HG02973 (cell line): Measurements from ENCODE around the gene ARPIN.
"Not testable (repeated sequence)": the region's sequence is repeated elsewhere in the genome, so short reads cannot be mapped to it uniquely, and the experiment has no call there.

ENCODE experiments used
- ATAC-seq: cut with Tn5 transposase; IDR thresholded peaks from one replicate; pipeline ENCODE4 v1.9.1; 2021; ENCODE audit warnings: moderate library complexity; ENCODE audit not compliant: unreplicated experiment

Gene ARPIN

DNA sequence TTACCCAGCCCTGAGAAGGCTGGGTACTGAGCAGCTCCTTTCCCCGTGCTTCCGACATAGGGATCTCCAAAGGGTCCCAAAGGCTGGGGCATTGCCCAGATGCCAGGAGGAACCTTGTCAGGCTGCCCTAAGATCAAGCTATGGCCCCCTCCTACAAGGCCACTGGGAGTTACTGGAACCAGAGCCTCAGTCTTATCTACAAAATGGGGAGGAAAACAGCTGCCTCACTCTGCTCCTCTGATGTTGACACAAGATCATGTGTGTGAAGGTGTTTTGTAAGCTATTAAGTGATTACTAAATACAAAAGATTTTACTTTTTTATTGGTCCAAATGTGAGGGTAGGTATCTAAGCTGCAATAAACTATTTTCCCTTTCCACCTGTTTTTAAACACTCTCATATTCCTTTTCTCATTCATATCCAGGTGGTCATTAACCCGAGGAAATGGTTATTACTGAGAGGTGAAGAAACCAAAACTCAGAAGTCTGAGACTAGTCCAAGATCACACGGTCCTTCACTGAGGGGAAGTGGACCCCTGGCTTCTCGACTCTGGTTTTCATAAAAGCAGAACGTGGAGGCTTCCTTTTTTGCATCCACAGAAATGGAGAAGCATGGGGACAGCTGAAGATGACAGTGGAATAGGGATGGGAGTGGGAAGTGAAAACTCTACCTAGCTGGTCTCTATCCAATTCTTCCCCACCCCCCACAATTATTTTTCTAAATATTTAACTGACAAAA lies 1.7 kb downstream of the ARPIN start:
- ATAC-seq, result no peak

DNA sequence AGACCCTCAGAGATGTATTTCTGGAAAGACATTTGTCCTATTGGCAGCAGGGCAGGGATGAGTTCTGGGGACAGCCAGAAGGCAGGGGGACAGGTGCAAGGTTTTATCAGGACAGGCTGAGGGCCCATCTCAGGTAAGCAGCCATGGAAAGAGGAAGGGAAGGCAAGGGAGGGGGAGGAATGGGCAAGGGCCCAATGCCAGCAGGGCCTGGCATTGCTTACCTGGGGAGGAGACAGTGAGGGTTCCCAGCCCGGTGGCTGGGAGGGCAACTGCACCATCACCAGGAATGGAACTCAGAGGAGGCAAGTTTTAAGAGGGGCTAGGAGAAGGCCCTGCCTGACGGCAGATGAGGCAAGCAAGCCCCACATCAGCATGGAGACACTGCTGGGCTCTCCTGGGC lies 3.1 kb downstream of the ARPIN start:
- ATAC-seq, result no peak

DNA sequence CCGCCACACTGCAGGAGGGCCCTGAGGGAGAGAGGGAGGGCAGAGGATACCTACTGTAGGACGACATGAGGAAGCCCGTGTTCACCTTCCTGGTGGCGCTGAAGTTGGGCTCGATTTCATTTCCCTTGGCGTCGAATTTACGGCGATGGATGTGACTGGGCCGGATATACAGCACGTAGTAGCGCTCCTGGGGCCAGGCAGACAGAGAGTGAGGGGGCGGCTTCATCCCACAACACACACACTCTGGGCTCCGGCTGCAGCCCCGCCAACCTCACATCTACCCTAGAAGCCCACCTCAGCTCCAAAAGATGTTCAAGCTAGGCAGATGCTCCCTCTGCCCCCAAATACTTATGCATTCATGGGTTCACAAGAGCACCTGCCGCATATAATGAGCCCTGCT lies 4.5 kb downstream of the ARPIN start:
- ATAC-seq, result no peak

DNA sequence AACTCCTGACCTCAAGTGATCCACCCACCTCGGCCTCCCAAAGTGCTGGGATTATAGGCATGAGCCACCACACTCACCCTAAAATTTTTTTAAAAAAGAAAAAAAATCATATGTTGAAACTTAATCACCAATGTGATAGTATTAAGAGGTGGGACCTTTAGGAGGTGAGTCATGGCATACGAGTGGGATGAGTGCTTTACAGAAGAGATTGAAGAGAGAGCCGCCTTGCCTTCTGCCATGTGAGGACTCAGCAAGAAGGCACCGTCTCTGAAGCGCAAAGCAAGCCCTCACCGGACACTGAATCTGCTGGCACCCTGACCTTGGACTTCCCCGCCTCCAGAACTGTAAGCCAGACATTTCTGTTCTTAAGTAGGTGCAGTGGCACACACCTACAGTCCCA lies 5.5 kb downstream of the ARPIN start:
- ATAC-seq, result no peak

DNA sequence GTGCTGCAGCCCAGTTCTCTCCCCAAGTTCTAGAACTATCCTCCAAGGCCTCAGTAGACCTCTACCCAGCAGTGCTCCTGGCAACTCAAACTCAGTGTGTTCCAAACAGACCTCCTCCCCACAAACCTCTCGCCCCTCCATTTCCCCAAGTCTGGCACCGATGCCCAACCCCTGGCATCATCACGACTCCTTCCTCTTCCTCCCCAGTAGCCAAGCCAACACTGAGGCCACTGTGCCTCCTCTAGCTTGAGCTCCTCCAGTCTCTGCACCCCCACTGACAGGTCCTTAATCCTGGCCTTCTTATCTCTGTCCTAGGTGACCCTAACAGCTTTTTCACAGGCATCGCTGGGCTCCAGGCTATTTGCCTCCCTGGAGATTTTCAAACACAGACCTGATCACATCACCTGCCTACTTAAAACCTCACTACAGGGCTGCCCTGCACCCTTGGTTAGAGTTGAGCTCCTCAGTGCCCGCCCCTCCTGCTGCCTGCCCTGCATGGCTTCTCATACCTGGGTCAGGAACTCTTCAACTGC lies 6.8 kb downstream of the ARPIN start:
- ATAC-seq, result no peak

DNA sequence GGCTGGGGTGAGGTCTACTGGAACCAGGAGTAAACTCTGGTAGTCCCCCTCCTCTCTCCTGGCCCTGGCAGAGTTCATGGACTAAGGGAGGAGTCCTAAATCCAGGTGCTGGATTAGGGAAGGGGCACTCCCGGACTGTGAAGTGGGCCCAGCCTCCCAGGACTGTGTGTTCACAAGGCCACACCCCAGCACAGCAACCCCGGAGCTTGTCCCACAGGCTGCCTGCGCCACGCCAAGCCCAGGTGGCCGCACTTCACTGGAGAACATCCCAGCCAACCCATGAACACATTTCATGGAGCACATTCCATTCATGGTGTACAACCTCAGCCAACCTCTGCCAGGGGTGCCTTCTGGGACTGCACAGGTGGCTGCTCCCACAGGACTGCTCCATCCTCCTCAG lies 8.2 kb downstream of the ARPIN start:
- ATAC-seq, result no peak

DNA sequence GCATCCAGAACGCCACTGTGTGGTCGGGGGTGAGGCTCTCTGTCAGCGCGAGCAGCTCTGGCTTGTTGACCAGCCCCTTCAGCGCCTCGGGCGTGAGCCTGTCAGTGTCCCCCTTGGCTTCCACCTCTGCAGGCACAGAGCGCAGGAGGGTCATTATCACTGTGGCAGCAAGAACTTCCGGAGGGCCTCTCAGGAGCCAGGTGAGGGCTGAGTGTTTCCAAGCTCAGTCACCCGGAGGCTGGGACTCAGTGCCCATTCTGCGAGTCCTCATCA lies 9.0 kb downstream of the ARPIN start:
- ATAC-seq, result no peak

DNA sequence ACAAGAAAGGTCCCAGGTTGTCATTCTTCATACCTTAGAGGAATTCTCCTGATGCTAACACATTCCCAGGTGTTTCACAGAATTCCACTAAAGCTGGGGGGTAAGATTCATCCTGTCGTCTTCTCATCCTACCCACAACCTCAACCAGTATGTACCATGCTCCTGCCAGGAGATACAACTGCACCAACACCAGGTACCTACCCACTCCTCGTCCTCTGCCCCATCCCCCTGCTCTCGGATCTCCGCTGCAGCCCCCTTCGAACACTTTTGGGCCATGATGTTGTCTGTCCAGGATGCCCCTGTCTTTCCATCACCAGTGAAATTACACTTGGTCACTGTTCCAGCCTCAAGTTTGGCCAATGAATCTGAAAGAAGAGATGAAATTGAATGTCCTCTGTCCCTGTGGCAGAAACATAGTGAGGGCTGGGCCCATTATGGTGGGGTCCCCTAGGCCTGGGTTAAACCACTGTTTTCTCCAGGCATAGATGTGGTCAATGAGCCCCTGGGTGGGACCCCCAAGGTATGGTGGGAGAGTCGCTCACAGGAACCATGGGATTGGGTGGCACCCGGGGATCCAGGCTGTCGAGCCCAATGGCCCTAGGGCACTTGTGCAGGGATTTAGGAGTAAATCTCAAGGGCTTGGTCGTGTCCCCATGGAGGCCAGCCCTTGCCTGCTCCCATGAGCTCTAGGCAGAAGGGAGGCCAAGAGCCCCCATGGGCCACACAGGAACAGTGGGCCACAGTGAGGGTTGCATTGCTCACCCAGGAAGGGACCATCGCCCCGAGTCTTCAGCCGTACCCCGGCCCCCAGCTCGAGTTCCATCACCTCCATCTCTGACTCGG lies 9.5 kb downstream of the ARPIN start:
- no peak for ATAC-seq

DNA sequence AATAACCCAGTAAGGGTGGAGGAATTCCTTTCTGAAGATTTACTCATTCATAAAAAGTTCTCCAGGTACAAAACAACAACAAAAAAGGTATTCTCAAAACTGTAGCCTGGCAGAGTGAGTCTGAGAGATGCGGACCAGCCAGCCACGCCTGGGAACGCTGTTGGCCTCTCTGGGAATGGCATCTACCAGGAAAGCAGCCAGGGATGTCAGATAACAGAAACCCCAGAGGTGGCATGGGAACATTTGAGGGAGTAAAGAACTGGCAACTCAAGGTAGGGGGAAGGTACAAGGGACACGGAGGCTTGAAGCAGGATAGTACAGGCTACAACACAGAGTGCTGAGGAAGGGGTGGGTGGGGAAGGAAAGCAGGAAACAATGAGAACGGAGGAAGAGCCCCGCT lies 11.9 kb downstream of the ARPIN start:
- no peak for ATAC-seq

DNA sequence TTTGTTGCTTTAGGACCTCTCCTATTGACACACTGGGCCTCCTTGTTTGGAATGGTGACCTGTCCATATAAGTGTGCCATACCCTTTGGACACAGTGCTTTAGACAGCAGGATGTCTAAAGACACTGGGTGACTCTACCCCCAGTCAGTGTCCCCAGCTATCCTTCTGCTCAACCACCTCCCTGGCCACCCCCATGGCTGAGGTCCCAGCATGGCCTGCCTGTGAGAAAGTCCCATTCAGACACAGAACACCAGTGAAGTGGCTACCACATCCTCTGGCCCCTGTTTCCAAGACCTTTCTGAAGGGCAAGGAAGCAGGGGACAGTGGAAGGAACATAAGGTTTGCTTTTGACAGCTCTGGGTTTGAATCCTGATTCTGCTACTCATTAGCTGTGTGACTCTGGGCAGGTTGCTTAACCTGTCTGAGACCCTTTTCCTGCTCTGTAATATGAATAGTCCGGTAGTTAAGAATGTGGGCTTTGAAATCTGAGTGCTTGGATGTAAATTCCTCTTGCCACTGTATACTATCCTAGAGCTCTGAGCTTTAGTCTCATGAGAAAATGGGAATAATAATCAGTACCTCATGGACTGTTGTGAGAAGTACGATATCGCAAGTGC lies 12.7 kb downstream of the ARPIN start:
- no peak for ATAC-seq

DNA sequence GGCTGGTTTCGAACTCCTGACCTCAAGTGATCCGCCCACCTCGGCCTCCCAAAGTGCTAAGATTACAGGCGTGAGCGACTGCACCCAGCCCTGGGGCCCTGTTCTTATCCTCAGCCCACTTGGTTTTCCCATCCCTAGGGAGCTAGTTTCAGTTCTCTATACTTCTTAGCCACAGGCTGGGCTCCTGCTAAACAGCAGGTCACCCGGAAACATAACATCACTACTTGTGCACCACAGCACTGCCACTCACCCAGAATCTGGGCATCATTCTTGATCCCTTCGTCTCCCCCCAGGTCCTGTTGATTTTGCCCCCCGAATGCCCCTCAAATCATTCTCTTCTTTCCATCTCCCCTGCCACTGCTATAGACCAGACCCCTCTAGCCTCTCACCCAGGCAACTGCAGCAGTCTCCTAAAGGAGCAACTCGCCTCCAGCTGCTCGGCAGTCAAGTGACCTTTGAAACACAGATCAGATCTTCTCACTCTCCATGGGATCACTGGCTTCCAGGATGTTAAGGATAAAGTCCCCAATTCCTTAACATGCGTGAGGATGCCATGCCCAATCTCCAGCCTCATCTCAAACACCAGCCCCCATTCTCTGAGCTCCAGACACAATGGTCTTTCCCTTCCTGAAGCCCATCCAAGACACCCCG lies 13.3 kb downstream of the ARPIN start:
- ATAC-seq, result no peak

DNA sequence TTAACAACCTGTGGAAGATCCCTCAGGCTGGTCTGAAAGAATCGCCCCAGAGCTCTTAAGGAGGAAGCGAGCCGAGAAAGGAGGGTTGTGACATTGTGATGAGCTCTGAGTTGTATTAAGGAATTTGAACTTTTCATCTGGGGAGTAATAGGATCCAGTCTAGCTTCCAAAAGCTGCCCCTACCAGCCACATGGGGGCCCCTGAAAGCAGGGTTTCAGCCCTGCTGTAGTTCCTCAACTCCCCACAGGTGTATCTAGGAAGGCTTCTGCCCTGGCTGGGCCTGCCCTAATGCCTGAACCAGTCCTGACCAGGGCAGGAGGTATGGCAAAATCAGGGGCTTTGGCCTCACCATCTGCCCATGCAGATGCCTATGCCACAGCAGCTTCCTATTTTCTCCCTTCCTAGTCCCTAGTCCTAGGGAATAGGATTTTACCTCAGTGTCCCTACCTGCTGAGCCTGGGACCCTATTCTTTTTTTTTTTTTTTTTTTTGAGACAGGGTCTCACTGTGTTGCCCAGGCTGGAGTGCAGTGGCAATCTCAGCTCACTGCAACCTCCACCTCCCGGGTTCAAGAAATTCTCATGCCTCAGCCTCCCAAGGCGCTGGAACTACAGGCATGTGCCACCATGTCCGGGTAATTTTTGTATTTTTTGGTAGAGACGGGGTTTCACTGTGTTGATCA lies 14.0 kb downstream of the ARPIN start:
- peak; percentile 44 for ATAC-seq

DNA sequence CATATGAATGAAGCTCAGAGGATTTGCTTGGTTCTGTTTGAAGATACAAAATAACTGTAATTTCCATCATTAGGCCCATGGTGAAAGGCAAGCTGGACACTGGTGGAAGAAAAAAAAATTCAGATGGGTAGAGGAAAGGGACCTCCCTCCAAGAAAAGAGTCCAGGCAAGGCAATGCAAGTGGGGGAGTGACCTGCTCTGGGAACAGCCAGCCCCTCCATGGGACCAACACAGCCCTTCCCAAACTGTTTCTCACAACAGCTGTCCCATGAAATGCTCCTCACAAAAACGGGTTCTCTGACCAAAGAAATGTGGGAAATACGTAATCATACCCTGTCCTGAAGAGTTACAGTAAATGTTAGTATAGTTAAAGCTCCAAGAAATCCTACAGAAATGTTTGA lies 14.6 kb downstream of the ARPIN start:
- no peak for ATAC-seq

DNA sequence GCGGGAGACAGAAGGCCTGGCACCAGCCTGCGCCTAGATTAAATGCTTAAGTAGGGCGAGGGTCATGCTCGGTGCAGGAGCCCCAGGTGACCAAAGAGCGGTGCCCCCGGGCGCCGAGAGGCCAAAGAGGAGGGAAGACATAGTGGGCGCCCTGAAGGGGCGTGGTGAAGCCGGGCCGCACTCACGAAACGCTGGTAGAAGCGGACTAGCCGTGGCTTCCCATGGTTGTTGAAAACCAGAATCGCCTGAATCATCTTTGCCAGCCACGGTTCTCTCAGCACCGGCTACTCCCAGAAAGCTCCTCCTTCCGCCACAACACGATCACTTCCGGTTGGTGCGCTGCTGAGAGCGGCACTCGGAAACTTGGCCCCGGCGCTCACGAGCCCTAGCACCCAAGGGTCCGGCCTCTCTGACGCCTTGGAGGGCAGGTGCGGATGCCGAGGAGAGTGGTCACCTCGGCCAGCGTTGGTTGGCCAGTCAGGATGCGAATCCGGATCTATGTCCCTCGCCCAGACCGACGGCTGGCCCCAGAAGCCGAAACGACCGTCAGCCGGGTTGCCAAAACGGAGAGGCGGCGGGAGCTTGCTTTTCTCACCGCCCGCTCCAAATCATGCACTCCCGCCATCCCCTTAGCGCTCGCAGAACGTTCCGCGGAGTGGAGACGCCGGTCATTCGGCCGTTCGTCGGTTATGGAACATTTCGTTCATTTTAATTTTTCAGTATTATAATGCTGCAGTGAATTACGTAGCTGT lies 18.9 kb downstream of the ARPIN start, which contains the start of gene AP3S2:
AP3S2 (minus strand) TSS at position 299 of the 752 bp plus-strand sequence; CDS start at position 254, 45 bp downstream.
- peak; percentile 86 for ATAC-seq

DNA sequence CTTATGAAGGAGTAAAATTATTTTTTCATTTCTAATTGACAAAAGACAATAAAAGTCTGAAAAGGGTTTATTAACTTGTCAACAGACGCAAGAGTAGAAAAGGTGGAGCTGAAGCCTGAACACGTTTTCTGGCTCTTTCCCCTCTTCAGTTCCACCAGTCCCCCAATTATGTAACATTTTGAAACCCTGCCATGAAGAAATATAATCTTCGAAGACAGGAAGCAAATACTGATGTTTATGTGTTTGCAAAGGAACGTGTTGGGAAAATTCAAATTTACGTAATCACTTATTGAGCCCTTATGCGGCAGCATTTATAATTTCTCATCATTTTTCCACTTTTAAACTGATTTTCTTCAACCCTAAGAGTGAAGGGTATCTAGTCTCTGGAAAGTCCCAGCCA lies 19.7 kb downstream of the ARPIN start:
- no peak for ATAC-seq

DNA sequence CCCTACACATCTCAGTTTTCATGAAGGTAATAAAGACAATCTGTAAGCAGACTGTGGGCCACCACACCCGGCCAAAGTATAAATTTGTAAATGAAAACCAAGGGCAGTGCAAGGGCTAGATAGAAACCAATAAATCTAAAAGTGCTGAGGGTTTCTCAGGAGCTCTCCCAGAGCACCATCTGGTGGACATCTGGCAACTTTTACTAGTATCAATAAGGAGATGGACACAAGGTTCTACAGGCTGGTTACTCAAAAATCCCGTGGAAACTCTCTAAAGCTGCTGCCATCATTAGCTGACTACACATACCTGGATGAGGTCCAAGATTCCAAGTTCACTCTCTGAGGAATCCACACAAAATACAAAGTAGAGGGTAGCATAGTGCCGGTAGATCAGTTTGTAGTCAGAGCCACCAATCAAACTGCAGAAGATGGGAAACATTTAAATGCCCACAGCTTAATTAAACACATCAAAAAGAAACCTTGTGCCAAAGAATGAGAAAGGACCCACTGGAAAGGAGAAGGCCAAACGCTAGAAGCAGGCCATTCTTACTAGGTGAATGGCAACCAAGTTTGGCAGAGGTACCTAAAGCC lies 24.4 kb downstream of the ARPIN start:
- no peak for ATAC-seq

DNA sequence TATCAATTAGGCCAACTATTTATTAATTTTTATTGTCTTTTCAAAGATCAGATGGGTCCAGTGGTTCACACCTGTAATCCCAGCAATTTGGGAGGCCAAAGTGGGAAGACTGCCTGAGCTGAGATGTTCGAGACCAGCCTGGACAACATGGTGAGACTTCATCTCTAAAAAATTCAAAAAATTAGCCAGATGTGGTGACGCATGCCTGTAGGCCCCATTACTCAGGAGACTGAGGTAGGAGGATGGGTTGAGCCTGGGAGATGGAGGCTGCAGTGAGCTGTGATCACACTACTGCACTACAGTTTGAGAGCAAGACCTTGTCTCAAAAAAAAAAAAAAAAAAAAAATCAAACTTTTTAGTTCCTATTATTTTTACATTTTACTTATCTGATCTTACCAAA lies 27.1 kb downstream of the ARPIN start:
- no peak for ATAC-seq

DNA sequence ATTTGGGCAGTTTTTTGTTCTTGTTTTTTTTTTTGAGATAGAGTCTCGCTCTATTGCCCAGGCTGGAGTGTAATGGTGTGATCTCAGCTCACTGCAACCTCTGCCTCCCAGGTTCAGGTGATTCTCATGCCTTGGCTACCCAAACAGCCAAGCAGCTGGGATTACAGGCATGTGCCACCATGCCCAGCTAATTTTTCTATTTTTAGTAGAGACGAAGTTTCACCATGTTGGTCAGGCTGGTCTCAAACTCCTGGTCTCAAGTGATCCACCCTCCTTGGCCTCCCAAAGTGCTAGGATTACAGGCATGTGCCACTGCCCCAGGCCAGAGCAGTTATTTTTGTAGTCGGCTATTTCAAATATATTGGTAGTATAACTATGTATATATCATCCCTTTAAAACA lies 27.6 kb downstream of the ARPIN start:
- ATAC-seq, result not testable (repeated sequence)

DNA sequence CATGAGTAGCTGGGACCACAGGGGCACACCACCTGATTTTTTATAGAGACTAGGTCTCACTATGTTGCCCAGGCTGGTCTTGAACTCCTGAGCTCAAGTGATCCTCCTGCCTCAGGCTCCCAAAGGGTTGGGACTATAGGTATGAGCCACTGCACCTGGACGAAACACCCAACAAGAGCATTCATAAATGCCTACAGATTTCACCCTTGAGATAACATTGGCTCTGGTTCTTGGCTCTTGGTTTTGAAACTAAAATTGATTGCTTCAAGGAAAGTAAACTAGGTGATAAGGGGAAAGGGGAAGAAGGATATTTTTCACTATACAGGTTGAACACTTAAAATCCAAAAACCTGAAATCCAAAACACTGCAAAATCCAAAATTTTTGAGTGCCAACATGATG lies 29.2 kb downstream of the ARPIN start:
- no peak for ATAC-seq

DNA sequence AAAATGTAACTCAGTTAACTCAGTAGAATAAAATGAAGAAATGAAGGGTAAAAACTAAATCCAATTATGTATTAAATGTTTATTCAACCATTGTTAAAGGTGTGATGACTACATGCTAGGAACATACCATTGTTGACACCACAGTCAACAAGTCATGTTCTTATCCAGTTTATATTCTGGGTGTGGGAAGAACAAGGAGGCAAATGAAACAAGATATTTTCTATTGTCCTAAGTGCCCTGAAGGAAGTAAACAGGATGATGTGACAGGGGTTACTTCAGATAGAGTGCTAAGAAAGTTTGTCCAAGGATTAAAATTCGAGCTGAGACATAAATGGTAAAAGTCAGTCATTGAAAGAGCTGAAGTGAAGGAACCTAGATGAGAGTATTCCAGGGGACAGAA lies 32.0 kb downstream of the ARPIN start:
- no peak for ATAC-seq
